Thyroid gland (tissue), 4 donors: ENCODE results near the gene DHRS7B. TPM values are rescaled to one million over a fixed set of nuclear protein-coding genes. Genes with fewer than 3 reads are reported as not detected.

Experiments
- DNase-seq, 2 donors: peaks; one replicate each; pipeline ENCODE4 v3.0.0-alpha.2; 2019
- H3K27ac ChIP-seq, 3 donors: fragments of 200-600 bp; sonication (generic); 1 replicate in 2 of 3; 2 replicates in 1 of 3; pipeline ENCODE4 v1.5.1; 2016 to 2019; ENCODE audit warnings: mild to moderate bottlenecking in 1 of 3, moderate library complexity in 1 of 3
- H3K27me3 ChIP-seq: fragments of 200-600 bp; sonication (generic); one replicate; pipeline ENCODE4 v1.5.1; 2019
- H3K36me3 ChIP-seq, 2 donors: fragments of 200-600 bp; sonication (generic); one replicate each; pipeline ENCODE4 v1.5.1; 2016 to 2019
- H3K4me1 ChIP-seq, 2 donors: fragments of 200-600 bp; sonication (generic); one replicate each; pipeline ENCODE4 v1.5.1; 2017 to 2019
- H3K4me3 ChIP-seq, 3 donors: fragments of 200-600 bp; sonication (generic); replicated peaks in 1 of 3; 1 replicate in 2 of 3; 2 replicates in 1 of 3; pipeline ENCODE4 v1.5.1; 2016; ENCODE audit warnings: mild to moderate bottlenecking in 1 of 3
- H3K9me3 ChIP-seq: fragments of 200-600 bp; sonication (generic); one replicate; pipeline ENCODE4 v1.5.1; 2017
- POLR2A ChIP-seq, 2 donors: fragments of 450-650 bp; IDR thresholded peaks; one replicate each; pipeline ENCODE4 v1.6.1; 2017; ENCODE audit warnings: antibody characterized with exemption in 2 of 2, mild to moderate bottlenecking in 2 of 2, moderate library complexity in 1 of 2
- WGBS, 2 donors: methylation state at CpG; one replicate each; pipeline ENCODE4 v1.1.5; 2017; 5-methylcytosine and 5-hydroxymethylcytosine counted together
- intact Hi-C: fragments of 100-400 bp; cut with DNase I; formaldehyde crosslinking; loops from one replicate; pipeline ENCODE4 v1.15.1; 2023
- total RNA-seq, 4 donors: library from RNA; depleted of rRNA; stranded (reverse); fragments of >200 nt; gene quantifications; one replicate each; pipeline ENCODE4 v1.2.3, GENCODE V29; 2016
- TF ChIP-seq, protein P1 (sequence below), 6 experiments: fragments of 200-600 bp in 3 of 6; fragments of 450-650 bp in 3 of 6; sonication (generic) in 3 of 6; IDR thresholded peaks; one replicate each; pipeline ENCODE4 v1.5.1; 2016 to 2019; ENCODE audit warnings: antibody characterized with exemption in 6 of 6, mild to moderate bottlenecking in 2 of 6, inconsistent platforms in 1 of 6, moderate library complexity in 1 of 6

The DHRS7B gene
- total RNA-seq, 4 donors from 2014 or later: 34.1 to 74.1 (median 57.1) TPM

DNA sequence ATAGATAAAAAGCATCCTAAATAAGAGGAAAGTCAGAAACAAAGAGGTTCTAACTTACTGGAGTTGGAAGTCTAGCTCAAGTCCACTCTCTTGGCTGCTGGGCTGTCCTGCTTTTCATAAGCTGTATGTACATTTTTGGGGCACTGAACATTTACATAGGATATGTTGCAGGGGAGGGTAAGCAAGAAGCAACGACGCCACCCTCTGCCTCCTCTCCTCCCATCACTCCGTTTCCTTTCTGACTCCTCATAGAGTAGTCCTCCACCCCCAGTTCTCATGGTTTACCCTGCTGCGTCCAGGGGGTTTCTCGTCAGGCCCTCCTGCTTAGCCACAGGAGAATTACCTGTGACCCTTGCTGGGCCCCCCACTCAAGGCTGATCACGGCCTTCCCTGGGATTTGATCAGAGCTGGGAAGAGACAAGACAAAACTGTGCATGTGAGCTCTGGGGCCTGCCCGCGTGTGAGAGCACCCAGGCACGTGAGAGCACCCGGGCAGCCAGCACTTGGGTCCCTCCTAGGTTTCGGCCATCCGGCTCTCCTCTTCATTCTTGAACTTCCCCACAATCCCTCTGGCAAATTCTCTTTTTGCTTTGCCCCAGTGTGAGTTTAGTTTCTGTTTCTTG, 50.1 kb downstream of the DHRS7B start:
- no peaks in the 10 kb centered on the region for H3K9me3 ChIP-seq
- H3K4me1 ChIP-seq: peaks cover 10 to 19% of the 10 kb centered on the region in 2 donors
- no peaks in the 10 kb centered on the region for H3K27me3 ChIP-seq
- intact Hi-C loops: loop anchor here (5.0 kb wide), 1 partner anchor 45 kb away; no protein-coding TSS in a partner anchor
- WGBS, 2 donors: 79 to 86% methylated on average over 12 of the region's 12 CpGs
- H3K27ac ChIP-seq: no peak overlapping the region
- no peaks in the 10 kb centered on the region for H3K36me3 ChIP-seq
- no peak for TF ChIP-seq POLR2A (IDR thresholded peaks at IDR 0.05)
- TF ChIP-seq, protein P1, sequence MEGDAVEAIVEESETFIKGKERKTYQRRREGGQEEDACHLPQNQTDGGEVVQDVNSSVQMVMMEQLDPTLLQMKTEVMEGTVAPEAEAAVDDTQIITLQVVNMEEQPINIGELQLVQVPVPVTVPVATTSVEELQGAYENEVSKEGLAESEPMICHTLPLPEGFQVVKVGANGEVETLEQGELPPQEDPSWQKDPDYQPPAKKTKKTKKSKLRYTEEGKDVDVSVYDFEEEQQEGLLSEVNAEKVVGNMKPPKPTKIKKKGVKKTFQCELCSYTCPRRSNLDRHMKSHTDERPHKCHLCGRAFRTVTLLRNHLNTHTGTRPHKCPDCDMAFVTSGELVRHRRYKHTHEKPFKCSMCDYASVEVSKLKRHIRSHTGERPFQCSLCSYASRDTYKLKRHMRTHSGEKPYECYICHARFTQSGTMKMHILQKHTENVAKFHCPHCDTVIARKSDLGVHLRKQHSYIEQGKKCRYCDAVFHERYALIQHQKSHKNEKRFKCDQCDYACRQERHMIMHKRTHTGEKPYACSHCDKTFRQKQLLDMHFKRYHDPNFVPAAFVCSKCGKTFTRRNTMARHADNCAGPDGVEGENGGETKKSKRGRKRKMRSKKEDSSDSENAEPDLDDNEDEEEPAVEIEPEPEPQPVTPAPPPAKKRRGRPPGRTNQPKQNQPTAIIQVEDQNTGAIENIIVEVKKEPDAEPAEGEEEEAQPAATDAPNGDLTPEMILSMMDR (IDR thresholded peaks at IDR 0.05): no peak
- H3K4me3 ChIP-seq: no peak overlapping the region
- no peak for DNase-seq

DNA sequence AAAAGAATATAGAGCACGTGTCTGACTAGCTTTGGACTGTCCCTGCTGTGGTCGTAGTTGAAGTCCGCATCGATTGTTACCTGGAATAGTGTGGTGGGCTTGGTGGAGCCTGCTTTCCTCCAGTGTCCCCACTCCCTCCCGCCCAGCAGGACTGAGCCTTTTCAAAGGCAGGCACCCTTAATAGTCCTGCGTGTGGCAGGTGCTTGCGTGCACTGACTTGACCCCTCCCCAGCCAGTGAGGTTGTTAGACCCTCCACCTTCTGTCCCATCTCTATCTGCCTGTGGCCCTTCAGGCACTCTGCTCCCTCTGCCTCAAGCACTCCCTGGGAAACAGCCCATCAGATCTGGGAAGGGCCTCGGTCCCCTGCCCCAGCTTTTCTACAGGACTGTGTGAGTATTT, 50.6 kb downstream of the DHRS7B start:
- no peak for DNase-seq
- Histone ChIP-seq H3K4me1 (peaks cover 10 to 19% of the 10 kb centered on the region in 2 donors), H3K27ac (no peak overlapping the region), H3K9me3 (no peaks in the 10 kb centered on the region), H3K27me3 (no peaks in the 10 kb centered on the region), H3K4me3 (no peak overlapping the region), H3K36me3 (no peaks in the 10 kb centered on the region)
- intact Hi-C loops: loop anchor here (5.0 kb wide), 1 partner anchor 45 kb away; no protein-coding TSS in a partner anchor
- TF ChIP-seq, protein P1 (IDR thresholded peaks at IDR 0.05): no peak
- TF ChIP-seq POLR2A (IDR thresholded peaks at IDR 0.05): no peak
- WGBS, 2 donors: 93 to 94% methylated on average over 8 of the region's 8 CpGs

DNA sequence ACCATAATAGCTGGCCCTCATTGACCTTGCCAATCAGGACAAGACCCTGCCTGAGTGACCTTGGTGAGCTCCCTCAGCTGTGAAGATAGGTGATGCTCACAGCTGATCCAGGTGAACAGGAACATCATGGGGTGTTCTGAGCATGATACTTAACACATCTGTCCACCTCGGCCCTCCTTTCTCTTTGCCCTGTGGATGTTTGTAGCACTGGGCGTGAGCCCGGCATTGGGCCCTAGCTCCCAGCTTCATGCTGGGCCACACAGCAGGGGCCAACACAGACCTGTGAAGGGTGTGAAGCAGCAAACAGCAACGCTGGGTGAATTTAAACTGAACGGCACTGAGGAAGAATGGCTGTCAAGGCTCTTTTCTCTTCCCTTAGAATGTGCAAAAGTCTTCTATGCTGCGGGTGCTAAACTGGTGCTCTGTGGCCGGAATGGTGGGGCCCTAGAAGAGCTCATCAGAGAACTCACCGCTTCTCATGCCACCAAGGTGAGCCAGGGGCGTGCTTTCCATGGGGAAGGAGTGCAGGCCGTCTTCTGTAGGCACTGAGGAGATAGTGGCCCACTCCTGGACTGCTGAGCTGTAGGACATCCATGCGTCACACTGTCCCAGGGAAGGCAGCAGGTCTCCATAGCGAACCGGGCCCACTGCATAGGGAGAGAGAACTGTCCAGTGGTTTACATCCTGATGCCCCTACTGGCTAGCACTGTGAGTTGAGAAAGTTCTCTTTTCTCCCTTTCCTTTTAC, 51.3 kb downstream of the DHRS7B start:
- Histone ChIP-seq H3K36me3 (no peaks in the 10 kb centered on the region), H3K9me3 (no peaks in the 10 kb centered on the region), H3K27ac (no peak overlapping the region), H3K4me1 (peaks cover 10 to 19% of the 10 kb centered on the region in 2 donors), H3K4me3 (no peak overlapping the region), H3K27me3 (no peaks in the 10 kb centered on the region)
- TF ChIP-seq POLR2A (IDR thresholded peaks at IDR 0.05): no peak
- TF ChIP-seq, protein P1 (IDR thresholded peaks at IDR 0.05): no peak
- intact Hi-C loops: loop anchor here (5.0 kb wide), 1 partner anchor 46 kb away; no protein-coding TSS in a partner anchor
- no peak for DNase-seq
- WGBS, 2 donors: 93 to 97% methylated on average over 12 to 13 of the region's 13 CpGs

DNA sequence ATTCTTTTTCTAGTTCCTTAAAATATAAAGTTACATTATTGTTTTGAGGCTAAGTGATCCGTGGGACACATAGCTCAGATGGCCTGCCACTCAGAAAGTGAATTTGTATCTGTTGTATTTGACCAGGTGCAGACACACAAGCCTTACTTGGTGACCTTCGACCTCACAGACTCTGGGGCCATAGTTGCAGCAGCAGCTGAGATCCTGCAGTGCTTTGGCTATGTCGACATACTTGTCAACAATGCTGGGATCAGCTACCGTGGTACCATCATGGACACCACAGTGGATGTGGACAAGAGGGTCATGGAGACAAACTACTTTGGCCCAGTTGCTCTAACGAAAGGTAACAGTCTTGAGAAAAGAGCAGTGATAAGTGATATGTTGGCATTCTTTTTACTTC, 56.7 kb downstream of the DHRS7B start:
- intact Hi-C loops: no loop called here
- Histone ChIP-seq H3K27me3 (no peaks in the 10 kb centered on the region), H3K36me3 (peaks cover 8 to 17% of the 10 kb centered on the region in 2 donors), H3K4me1 (no peaks in the 10 kb centered on the region), H3K9me3 (no peaks in the 10 kb centered on the region), H3K4me3 (no peak overlapping the region), H3K27ac (no peak overlapping the region)
- no peak for DNase-seq
- TF ChIP-seq, protein P1 (IDR thresholded peaks at IDR 0.05): no peak
- no peak for TF ChIP-seq POLR2A (IDR thresholded peaks at IDR 0.05)
- 86 to 90% methylated on average over 5 of the region's 5 CpGs for WGBS, 2 donors

DNA sequence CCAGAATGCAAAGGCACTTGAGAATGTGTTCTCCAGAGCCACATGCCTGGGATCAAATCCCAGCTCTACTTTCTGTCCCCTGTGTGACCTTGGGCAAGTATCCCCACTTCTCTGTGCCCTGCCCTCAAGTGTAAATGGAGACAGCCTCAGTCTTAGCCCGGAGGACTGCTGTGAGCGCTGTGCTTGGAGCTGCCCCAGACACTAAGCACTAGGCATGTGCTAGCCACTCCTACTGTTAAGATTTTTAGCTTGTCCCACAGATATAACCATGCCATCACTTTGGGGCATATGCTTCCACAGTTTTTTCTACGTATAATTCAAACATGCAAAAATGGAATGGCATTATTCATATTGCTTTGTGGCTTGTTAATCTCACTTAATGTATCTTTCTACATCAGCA, 57.8 kb downstream of the DHRS7B start:
- DNase-seq: no peak
- TF ChIP-seq, protein P1 (IDR thresholded peaks at IDR 0.05): no peak
- no peak for TF ChIP-seq POLR2A (IDR thresholded peaks at IDR 0.05)
- H3K36me3 ChIP-seq: peaks cover 8 to 17% of the 10 kb centered on the region in 2 donors
- H3K4me3 ChIP-seq: no peak overlapping the region
- WGBS, 2 donors: 97 to 100% methylated on average over 3 of the region's 3 CpGs
- no peak overlapping the region for H3K27ac ChIP-seq
- no peaks in the 10 kb centered on the region for H3K27me3 ChIP-seq
- intact Hi-C loops: no loop called here
- no peaks in the 10 kb centered on the region for H3K4me1 ChIP-seq
- H3K9me3 ChIP-seq: no peaks in the 10 kb centered on the region
